Mucosa of stomach (tissue), 1 donor: ENCODE results near the gene TM7SF3.

ENCODE experiments used
- H3K27me3 ChIP-seq: one replicate; pipeline ENCODE4 v1.7.0; 2013; ENCODE audit warnings: mild to moderate bottlenecking, low read length; ENCODE audit not compliant: control insufficient read depth, insufficient read depth
- H3K36me3 ChIP-seq: one replicate; pipeline ENCODE4 v1.7.0; 2013; ENCODE audit warnings: low read length; ENCODE audit not compliant: control insufficient read depth, insufficient read depth
- H3K4me1 ChIP-seq: one replicate; pipeline ENCODE4 v1.7.0; 2013; ENCODE audit warnings: mild to moderate bottlenecking, low read length; ENCODE audit not compliant: control insufficient read depth, insufficient read depth
- H3K4me3 ChIP-seq: one replicate; pipeline ENCODE4 v1.7.0; 2013; ENCODE audit warnings: low read length
- H3K9ac ChIP-seq: one replicate; pipeline ENCODE4 v1.7.0; 2013; ENCODE audit warnings: mild to moderate bottlenecking, low read length, moderate library complexity
- H3K9me3 ChIP-seq: one replicate; pipeline ENCODE4 v1.7.0; 2013; ENCODE audit warnings: mild to moderate bottlenecking, low read length, moderate library complexity; ENCODE audit not compliant: control insufficient read depth
- donor health status: Pancreatic carcinoma.

Gene TM7SF3

DNA sequence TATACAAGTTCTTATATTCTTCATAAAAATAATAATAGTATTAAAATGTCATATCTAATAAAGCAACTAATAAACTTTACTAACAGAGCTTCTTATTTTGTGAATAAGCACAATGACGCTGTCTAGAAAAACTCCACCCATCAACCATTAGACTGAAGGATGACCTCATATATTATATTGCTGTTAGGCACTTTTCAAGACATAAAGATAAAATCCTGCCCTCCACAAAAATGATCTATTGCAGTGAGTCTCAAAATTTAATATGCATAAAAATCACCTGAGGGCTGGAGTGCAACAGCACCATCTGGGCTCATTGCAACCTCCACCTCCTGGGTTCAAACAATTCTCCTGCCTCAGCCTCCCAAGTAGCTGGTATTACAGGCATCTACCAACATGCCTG lies 20.1 kb downstream of the TM7SF3 start:
- no peak overlapping the region for H3K9ac ChIP-seq
- no peaks in the 10 kb centered on the region for H3K9me3 ChIP-seq
- H3K4me3 ChIP-seq, result no peak overlapping the region
- H3K36me3 ChIP-seq, result no peaks in the 10 kb centered on the region
- no peaks in the 10 kb centered on the region for H3K27me3 ChIP-seq
- H3K4me1 ChIP-seq, result no peaks in the 10 kb centered on the region

DNA sequence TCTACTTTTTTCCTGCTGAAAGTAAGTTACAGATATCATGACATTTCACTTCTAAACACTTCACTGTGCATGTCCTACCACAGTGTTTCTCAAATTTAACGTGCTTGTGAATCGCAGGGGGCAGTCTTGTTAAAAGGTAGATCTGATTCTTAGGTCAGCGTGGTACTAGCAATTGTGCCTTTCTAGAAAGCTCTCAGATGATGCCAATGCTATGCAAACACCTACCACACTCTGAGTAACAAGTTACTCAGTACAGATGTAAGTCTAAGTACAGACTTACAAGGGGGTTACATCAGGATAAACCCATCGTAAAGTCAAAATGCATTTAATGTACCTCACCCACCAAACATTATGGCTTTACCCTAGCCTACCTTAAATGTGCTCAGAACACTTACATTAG lies 22.4 kb downstream of the TM7SF3 start:
- H3K9ac ChIP-seq, result no peak overlapping the region
- no peak overlapping the region for H3K4me3 ChIP-seq
- H3K9me3 ChIP-seq, result no peaks in the 10 kb centered on the region
- H3K36me3 ChIP-seq, result no peaks in the 10 kb centered on the region
- H3K4me1 ChIP-seq, result no peaks in the 10 kb centered on the region
- no peaks in the 10 kb centered on the region for H3K27me3 ChIP-seq

DNA sequence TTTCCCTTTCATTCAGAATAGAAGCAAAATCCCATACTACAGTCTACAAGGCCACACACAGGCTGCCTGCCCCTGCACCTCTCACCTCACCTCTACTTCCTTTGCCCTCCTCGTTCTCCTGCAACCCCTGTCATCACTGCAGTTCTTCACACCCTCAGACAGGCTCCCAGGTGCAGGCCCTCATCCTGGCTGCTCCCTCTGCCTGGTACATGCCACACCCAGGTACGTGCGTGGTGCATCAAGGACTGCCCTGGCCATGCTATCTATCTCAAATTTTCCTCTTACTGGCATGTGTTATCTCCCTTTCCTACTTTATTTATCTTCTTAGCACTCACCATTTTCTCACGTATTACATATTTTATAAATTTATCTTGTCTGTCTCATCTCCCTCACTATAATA lies 24.3 kb downstream of the TM7SF3 start:
- H3K27me3 ChIP-seq, result no peaks in the 10 kb centered on the region
- H3K9ac ChIP-seq, result no peak overlapping the region
- no peaks in the 10 kb centered on the region for H3K4me1 ChIP-seq
- H3K9me3 ChIP-seq, result no peaks in the 10 kb centered on the region
- no peaks in the 10 kb centered on the region for H3K36me3 ChIP-seq
- no peak overlapping the region for H3K4me3 ChIP-seq

DNA sequence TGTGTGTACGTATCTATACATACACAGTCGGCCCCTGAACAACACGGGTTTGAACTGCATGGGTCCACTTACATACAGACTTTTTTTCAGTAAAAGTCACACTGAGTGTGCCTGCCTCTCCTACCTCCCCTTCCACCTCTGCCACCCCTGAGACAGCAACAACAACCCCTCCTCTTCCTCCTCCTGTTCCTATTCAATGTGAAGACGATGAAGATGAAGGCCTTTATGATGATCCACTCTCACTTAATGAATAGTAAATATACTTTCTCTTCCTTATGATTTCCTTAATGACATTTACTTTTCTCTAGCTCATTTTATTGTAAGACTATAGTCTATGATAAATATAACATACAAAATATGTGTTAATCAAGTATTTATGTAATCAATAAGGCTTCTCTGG lies 25.5 kb downstream of the TM7SF3 start:
- H3K36me3 ChIP-seq, result no peaks in the 10 kb centered on the region
- no peaks in the 10 kb centered on the region for H3K4me1 ChIP-seq
- no peaks in the 10 kb centered on the region for H3K27me3 ChIP-seq
- no peaks in the 10 kb centered on the region for H3K9me3 ChIP-seq
- H3K4me3 ChIP-seq, result no peak overlapping the region
- H3K9ac ChIP-seq, result no peak overlapping the region

DNA sequence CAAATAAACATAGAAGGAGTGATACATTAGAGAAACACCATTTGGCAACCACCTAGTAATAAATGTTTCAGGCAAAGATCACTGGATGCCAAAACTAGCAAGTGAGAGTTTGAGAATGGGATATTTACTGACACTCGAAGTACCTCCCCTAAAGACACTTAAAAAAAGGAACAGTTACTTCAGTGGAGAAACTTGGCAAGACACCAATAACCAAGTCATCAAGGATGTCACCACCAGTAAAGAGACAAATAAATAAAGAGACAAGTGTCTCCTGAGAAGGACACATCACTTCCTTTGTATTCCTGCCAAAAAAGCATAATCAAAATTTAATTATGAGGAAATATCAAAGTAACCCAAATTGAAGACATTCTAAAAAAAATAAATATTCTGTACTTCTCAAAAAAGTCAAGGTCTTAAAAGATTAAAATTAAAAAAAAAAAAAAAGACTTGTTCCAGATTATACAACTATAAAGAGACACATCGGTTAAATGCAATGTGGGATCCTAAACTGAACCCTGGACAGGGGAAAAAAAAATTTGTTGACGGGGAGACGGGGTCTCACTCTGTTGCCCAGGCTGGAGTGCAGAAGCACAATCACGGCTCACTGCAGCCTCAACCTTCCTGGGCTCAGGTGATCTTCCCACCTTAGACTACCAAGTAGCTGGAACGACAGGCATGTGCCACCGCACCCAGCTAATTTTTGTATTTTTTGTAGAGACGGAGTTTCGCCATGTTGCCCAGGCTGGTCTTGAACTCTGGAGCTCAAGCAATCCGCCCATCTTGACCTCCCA lies 26.4 kb downstream of the TM7SF3 start:
- no peaks in the 10 kb centered on the region for H3K36me3 ChIP-seq
- H3K27me3 ChIP-seq, result no peaks in the 10 kb centered on the region

DNA sequence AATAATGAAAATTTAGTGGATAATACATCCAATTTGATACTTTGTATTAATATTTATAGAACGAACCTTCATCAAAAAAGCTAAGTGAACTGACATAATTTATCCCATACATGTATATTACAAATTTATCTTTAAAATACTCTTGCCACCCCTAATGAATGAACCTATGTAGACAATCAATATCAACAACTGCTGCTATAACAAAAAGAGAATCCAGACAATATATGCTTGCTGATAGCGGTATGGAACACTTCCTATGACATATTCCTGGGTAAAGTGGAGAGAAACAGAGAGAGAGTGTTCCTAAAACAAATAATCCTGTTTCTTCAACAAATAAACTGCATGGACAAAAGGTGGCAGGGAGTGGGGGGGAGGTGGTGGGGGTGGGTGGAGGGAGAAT lies 31.3 kb downstream of the TM7SF3 start:
- Histone ChIP-seq H3K4me1 (no peaks in the 10 kb centered on the region), H3K9me3 (no peaks in the 10 kb centered on the region), H3K36me3 (peaks cover 6% of the 10 kb centered on the region), H3K27me3 (no peaks in the 10 kb centered on the region), H3K4me3 (no peak overlapping the region), H3K9ac (no peak overlapping the region)

More for the DNA sequence above, 26.4 kb downstream of the TM7SF3 start:
- H3K9ac ChIP-seq, result no peak overlapping the region
- H3K9me3 ChIP-seq, result no peaks in the 10 kb centered on the region
- H3K4me1 ChIP-seq, result no peaks in the 10 kb centered on the region
- H3K4me3 ChIP-seq, result no peak overlapping the region

DNA sequence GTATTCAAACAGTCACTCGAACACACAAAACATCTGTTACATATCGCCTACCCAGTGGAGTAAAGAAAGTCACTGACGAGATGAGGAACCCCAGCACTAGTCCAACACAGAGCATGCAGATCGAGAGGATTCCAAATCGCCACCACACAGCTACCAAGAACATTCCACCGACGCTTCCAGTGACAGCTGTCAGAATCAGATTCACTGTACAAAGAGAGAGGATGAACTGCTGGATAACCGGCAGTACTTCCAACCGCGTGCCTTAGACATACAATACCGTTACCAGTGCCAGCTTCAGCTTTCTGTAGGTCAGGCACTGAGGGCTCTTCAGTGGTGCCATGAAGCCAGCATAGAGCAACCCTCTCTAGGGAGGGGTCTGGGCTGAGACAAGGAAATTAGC lies 34.5 kb downstream of the TM7SF3 start:
- Histone ChIP-seq H3K9ac (no peak overlapping the region), H3K4me3 (no peak overlapping the region), H3K36me3 (peaks cover 6% of the 10 kb centered on the region), H3K9me3 (no peaks in the 10 kb centered on the region), H3K4me1 (no peaks in the 10 kb centered on the region), H3K27me3 (no peaks in the 10 kb centered on the region)

DNA sequence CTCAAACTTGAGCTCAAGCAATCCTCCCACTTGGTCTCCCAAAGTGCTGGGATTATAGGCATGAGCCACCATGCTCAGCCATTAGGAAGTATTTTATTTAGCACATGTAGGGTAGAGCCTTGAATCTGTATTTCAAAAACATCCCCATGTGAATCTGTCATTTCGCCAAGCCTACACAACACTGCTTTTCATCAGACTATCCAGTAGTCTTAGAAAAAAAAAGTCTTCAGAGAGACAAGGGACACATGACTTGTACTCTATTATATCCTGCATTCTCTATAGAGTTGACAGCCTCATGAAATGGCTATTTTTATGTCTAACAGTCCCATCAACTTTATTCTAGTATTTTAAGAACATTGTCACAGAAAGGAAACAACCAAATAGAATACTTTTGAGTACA lies 35.4 kb downstream of the TM7SF3 start:
- no peak overlapping the region for H3K9ac ChIP-seq
- no peaks in the 10 kb centered on the region for H3K27me3 ChIP-seq
- no peaks in the 10 kb centered on the region for H3K4me1 ChIP-seq
- H3K4me3 ChIP-seq, result no peak overlapping the region
- peaks cover 6% of the 10 kb centered on the region for H3K36me3 ChIP-seq
- H3K9me3 ChIP-seq, result no peaks in the 10 kb centered on the region

DNA sequence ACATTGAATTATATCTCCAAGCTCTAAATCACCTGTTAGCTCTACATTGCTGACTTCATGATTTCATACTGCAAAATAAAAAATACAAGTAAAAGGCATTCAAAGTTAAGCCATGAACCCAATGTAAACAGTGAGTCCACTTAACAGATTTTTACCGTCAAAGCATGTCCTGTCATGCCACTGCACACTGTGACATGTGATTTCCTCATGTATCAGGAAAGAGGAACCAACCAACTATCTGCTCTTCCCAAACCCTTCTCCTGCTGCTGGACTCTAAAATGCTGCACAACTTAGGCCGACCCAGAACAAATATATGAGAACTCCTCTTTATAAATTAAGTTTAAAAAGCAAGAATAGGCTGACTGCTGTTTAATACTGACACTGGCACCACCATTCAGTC lies 37.5 kb downstream of the TM7SF3 start:
- Histone ChIP-seq H3K4me1 (no peaks in the 10 kb centered on the region), H3K9ac (no peak overlapping the region), H3K9me3 (no peaks in the 10 kb centered on the region), H3K27me3 (no peaks in the 10 kb centered on the region), H3K36me3 (peaks cover 6% of the 10 kb centered on the region), H3K4me3 (no peak overlapping the region)

DNA sequence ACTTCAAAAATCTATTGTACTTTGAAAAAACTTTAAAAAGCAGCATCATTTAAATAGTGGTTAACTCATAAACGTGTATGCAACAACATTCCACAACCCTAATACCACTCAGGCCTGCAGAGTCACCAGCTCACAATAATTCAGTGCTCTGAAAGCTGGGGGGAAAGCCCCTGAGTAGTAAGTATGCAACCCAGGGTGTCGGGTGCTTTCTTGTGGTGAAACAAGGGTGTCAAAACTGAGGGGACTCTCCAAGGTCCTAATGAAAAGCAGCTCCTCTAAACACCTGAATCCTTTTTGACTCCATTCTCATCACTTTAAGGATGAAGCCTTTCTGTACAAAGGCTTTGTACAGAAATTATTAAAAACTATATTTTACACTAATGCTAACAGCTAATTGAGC lies 42.2 kb downstream of the TM7SF3 start:
- Histone ChIP-seq H3K4me3 (no peak overlapping the region), H3K4me1 (no peaks in the 10 kb centered on the region), H3K9ac (no peak overlapping the region), H3K9me3 (no peaks in the 10 kb centered on the region), H3K27me3 (no peaks in the 10 kb centered on the region), H3K36me3 (no peaks in the 10 kb centered on the region)

DNA sequence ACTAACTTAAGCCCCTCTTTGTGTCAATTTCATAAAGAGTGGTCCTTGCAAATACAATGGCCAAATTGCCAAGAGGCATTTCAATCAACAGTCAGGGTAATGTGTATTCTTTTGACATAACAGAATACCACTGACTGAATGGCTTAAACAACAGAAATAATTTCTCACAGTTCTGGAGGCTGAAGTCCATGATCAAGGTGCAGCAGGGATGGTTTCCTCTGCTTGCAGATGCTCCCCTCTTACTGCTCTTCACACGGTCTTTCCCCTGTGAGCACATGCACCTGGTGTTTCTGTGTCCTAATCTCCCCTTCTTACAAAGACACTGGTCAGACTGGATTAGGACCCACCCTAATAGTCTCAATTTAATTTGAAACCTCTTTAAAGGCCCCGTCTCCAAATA lies 44.0 kb downstream of the TM7SF3 start:
- Histone ChIP-seq H3K27me3 (no peaks in the 10 kb centered on the region), H3K4me1 (no peaks in the 10 kb centered on the region), H3K9ac (no peak overlapping the region), H3K4me3 (no peak overlapping the region), H3K9me3 (no peaks in the 10 kb centered on the region), H3K36me3 (no peaks in the 10 kb centered on the region)

DNA sequence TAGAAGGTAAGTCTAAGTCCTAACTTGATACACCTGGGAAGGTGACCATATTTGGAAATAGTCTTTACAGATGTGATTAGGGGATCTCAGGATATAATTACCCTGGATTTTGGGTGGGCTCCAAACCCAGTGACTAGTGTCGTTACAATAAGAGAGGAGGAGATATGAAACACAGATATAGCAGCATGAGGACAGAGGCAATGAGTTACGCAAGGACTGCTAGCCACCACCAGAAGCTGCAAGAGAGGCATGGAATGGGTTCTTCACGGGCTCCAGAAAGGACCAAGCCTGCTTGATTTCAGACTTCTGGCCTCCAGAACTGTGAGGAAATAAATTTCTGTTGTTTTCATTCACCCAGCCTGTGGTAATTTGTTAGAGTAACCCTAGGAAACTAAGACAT lies 47.3 kb downstream of the TM7SF3 start:
- H3K4me1 ChIP-seq, result no peaks in the 10 kb centered on the region
- no peaks in the 10 kb centered on the region for H3K36me3 ChIP-seq
- no peaks in the 10 kb centered on the region for H3K27me3 ChIP-seq
- H3K9ac ChIP-seq, result no peak overlapping the region
- H3K9me3 ChIP-seq, result no peaks in the 10 kb centered on the region
- H3K4me3 ChIP-seq, result no peak overlapping the region

DNA sequence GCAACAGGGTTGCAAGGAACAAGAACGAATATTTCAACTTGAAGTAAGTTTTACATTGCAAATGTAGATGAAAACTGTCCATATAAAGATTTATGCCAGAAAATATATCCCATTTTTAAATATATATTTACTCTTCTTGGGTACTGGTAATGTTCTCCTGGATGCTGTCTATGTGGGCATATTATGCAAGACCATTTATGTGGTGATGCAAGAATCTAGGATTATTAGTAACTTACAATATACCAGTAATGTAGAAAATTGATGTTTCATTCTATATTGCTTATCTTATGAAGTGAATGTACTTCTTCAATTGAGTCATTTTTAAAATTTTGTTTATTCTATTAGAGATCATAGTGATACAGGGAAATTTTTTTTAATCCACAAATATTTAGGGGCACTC lies 50.8 kb downstream of the TM7SF3 start:
- no peaks in the 10 kb centered on the region for H3K9me3 ChIP-seq
- H3K4me1 ChIP-seq, result no peaks in the 10 kb centered on the region
- H3K9ac ChIP-seq, result no peak overlapping the region
- H3K36me3 ChIP-seq, result no peaks in the 10 kb centered on the region
- no peak overlapping the region for H3K4me3 ChIP-seq
- no peaks in the 10 kb centered on the region for H3K27me3 ChIP-seq
